OCI-LY7 (cell line): ENCODE results near the gene SLC6A16. TPM values are rescaled to one million over a fixed set of nuclear protein-coding genes. Genes with fewer than 3 reads are reported as not detected.

Source experiments
- BruUV-seq: library from RNA; stranded (reverse); fragments of 400-500 nt; replicated peaks from 2 replicates; lab custom pipeline; 2021; lab: Mats Ljungman, UMichigan
- CTCF ChIA-PET: fragments of 300-600 bp; sonication (Branson Sonifier 250); formaldehyde crosslinking; loops from one replicate; lab custom pipeline; 2022; ENCODE audit warnings: antibody characterized with exemption; ENCODE audit not compliant: unreplicated experiment; lab: Charles Lee
- POLR2A ChIA-PET: fragments of 300-600 bp; sonication (Branson Sonifier 250); formaldehyde crosslinking; loops from one replicate; lab custom pipeline; 2022; ENCODE audit warnings: antibody characterized with exemption; lab: Charles Lee
- DNase-seq: peaks from one replicate; pipeline ENCODE4 v3.0.0-alpha.2; 2015; ENCODE audit warnings: low spot score
- H2AFZ ChIP-seq: fragments of 200-600 bp; sonication (generic), shearing (Covaris generic); 2 replicates; pipeline ENCODE4 v1.6.1; 2014; ENCODE audit warnings: mild to moderate bottlenecking, antibody characterized with exemption, low read length, moderate library complexity
- H3K27ac ChIP-seq: fragments of 200-600 bp; sonication (generic); 2 replicates; pipeline ENCODE4 v1.5.1; 2014; ENCODE audit warnings: mixed run types, low read depth, mild to moderate bottlenecking, moderate library complexity, low read length, inconsistent platforms; ENCODE audit not compliant: poor library complexity, severe bottlenecking
- H3K36me3 ChIP-seq: fragments of 200-600 bp; sonication (generic); 2 replicates; pipeline ENCODE4 v1.6.1; 2014; ENCODE audit warnings: mild to moderate bottlenecking, antibody characterized with exemption, low read length, moderate library complexity, mixed read lengths; ENCODE audit not compliant: insufficient read depth
- H3K4me1 ChIP-seq: fragments of 200-600 bp; sonication (generic); 2 replicates; pipeline ENCODE4 v1.5.1; 2014; ENCODE audit warnings: mild to moderate bottlenecking, low read length; ENCODE audit not compliant: insufficient read depth, poor library complexity, severe bottlenecking
- H3K4me2 ChIP-seq: fragments of 200-600 bp; sonication (generic); 2 replicates; pipeline ENCODE4 v1.6.1; 2014; ENCODE audit warnings: mild to moderate bottlenecking, low read length
- H3K4me3 ChIP-seq: fragments of 200-600 bp; sonication (generic); 2 replicates; pipeline ENCODE4 v1.5.1; 2014; ENCODE audit warnings: mild to moderate bottlenecking, low read depth, low read length; ENCODE audit not compliant: poor library complexity, severe bottlenecking
- H3K79me2 ChIP-seq: fragments of 200-600 bp; sonication (generic); 2 replicates; pipeline ENCODE4 v1.6.1; 2016; ENCODE audit warnings: low read depth, mild to moderate bottlenecking, low read length, moderate library complexity, mixed read lengths; ENCODE audit not compliant: insufficient read depth
- H3K9me2 ChIP-seq: fragments of 200-600 bp; sonication (generic); 2 replicates; pipeline ENCODE4 v1.6.1; 2016; ENCODE audit warnings: mild to moderate bottlenecking, low read length, mixed read lengths; ENCODE audit not compliant: insufficient read depth
- H3K9me3 ChIP-seq: fragments of 200-600 bp; sonication (generic); 2 replicates; pipeline ENCODE4 v1.6.1; 2014; ENCODE audit warnings: mild to moderate bottlenecking, mixed run types, low read length, mixed read lengths
- H4K20me1 ChIP-seq: fragments of 200-600 bp; sonication (generic); 2 replicates; pipeline ENCODE4 v1.6.1; 2014; ENCODE audit warnings: mild to moderate bottlenecking, antibody characterized with exemption, low read length, moderate library complexity, mixed read lengths; ENCODE audit not compliant: insufficient read depth
- EZH2phosphoT487 ChIP-seq: fragments of 200-600 bp; sonication (generic); IDR thresholded peaks from 2 replicates; pipeline ENCODE4 v1.6.1; 2018; ENCODE audit warnings: low read depth, borderline replicate concordance, mild to moderate bottlenecking, mixed run types, antibody characterized with exemption, low read length, moderate library complexity, mixed read lengths
- intact Hi-C: fragments of 100-400 bp; cut with micrococcal nuclease; formaldehyde crosslinking; loops from one replicate; pipeline ENCODE4 v1.10.0; 2022; ENCODE audit not compliant: unreplicated experiment
- total RNA-seq, 2 experiments: library from RNA; depleted of rRNA in 1 of 2; stranded (reverse); fragments of >200 nt in 1 of 2; shearing (Covaris generic) in 1 of 2; gene quantifications; 2 replicates each; pipeline ENCODE4 v1.2.3, GENCODE V29; 2014 to 2022
- TF ChIP-seq, protein P1 (sequence below): fragments of 200-600 bp; sonication (generic); conservative IDR thresholded peaks from 2 replicates; pipeline ENCODE4 v1.5.1; 2014; ENCODE audit warnings: mild to moderate bottlenecking, antibody characterized with exemption, low read length, moderate library complexity, mixed read lengths

Gene SLC6A16
- total RNA-seq, 2 experiments from 2014 or later, result 2.8 to 15.8 TPM

DNA sequence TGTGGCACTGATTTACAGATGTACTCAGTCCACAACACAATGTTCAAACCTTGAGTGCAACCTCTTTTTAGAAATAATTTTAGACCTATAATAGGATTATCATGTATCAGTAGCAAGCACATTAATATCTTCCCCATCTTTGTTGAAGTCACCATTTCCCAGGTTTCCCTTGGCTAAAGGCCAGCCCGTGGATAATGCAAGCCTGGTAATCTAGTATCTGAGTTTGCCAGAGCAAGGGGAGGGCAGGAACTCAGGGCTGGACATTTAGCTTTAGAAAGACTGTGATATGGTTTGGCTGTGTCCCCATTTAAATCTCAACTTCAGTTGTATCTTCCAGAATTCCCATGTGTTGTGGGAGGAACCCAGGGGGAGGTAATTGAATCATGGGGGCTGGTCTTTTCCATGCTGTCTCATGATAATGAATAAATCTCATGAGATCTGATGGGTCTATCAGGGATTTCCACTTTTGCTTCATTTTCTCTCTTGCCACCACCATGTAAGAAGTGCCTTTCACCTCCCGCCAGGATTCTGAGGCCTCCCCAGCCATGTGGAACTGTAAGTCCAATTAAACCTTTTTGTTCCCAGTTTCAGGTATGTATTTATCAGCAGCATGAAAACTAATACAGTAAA is 37.7 kb downstream of the SLC6A16 start:
- Histone ChIP-seq H3K79me2 (no peaks in the 10 kb centered on the region), H4K20me1 (no peaks in the 10 kb centered on the region), H3K27ac (no peak overlapping the region), H3K4me3 (no peak overlapping the region), H2AFZ (no peak overlapping the region), H3K9me3 (0 out of 2 replicates have a peak, but pooled peaks cover 7% of the 10 kb centered on the region), H3K36me3 (peaks cover 9% of the 10 kb centered on the region; the same call in 1 of the 2 replicates), H3K4me1 (no peaks in the 10 kb centered on the region), H3K9me2 (no peaks in the 10 kb centered on the region), H3K4me2 (no peak overlapping the region)
- TF ChIP-seq EZH2phosphoT487, result no peak
- TF ChIP-seq, protein P1, sequence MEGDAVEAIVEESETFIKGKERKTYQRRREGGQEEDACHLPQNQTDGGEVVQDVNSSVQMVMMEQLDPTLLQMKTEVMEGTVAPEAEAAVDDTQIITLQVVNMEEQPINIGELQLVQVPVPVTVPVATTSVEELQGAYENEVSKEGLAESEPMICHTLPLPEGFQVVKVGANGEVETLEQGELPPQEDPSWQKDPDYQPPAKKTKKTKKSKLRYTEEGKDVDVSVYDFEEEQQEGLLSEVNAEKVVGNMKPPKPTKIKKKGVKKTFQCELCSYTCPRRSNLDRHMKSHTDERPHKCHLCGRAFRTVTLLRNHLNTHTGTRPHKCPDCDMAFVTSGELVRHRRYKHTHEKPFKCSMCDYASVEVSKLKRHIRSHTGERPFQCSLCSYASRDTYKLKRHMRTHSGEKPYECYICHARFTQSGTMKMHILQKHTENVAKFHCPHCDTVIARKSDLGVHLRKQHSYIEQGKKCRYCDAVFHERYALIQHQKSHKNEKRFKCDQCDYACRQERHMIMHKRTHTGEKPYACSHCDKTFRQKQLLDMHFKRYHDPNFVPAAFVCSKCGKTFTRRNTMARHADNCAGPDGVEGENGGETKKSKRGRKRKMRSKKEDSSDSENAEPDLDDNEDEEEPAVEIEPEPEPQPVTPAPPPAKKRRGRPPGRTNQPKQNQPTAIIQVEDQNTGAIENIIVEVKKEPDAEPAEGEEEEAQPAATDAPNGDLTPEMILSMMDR, result no peak
- POLR2A ChIA-PET, result no interaction called here
- CTCF ChIA-PET, result no interaction called here
- intact Hi-C loops, result no loop called here
- no TSS peak for BruUV-seq
- no peak for DNase-seq

DNA sequence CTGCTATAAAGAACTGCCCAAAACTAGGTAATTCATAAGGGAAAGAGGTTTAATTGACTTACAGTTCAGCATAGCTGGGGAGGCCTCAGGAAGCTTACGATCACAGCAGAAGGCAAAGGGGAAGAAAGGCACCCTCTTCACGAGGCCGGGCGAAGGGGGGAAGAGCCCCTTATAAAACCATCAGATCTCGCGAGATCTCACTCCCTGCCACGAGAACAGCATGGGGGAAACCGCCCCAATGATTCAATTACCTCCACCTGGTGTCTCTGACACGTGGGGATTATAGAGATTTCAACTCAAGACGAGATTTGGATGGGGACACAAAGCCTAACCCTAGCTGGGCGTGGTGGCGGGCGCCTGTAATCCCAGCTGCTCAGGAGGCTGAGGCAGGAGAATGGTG is 42.8 kb downstream of the SLC6A16 start:
- POLR2A ChIA-PET, result no interaction called here
- H3K79me2 ChIP-seq, result no peaks in the 10 kb centered on the region
- BruUV-seq, result no TSS peak

DNA sequence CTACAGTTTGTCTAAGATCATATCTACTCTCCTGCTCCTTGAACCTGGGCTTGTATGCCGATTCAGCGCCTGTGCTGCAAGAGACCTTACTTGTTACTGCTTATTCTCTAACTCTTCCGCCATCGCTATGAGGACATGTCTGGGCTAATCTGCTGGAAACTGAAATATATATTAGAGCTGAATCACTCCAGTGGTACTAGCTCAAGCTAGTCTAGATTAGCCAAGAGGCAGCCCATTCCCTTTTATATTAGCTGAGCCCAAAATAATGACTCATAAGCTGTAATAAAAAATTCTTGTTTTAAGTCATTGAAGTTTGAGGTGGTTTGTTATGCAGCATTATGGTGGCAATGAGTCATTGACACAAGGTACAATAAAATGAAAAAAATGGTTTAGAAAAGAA is 52.8 kb downstream of the SLC6A16 start:
- Histone ChIP-seq H3K4me2 (no peak overlapping the region), H4K20me1 (no peaks in the 10 kb centered on the region), H3K9me2 (no peaks in the 10 kb centered on the region), H3K36me3 (no peaks in the 10 kb centered on the region), H3K4me1 (no peaks in the 10 kb centered on the region), H3K4me3 (no peak overlapping the region), H3K9me3 (0 out of 2 replicates have a peak, but pooled peaks cover 1% of the 10 kb centered on the region), H3K27ac (no peak overlapping the region), H2AFZ (no peak overlapping the region), H3K79me2 (no peaks in the 10 kb centered on the region)
- intact Hi-C loops, result no loop called here
- TF ChIP-seq, protein P1, result no peak
- no peak for TF ChIP-seq EZH2phosphoT487
- ChIA-PET POLR2A (no interaction called here), CTCF (no interaction called here)
- DNase-seq, result no peak
- BruUV-seq, result no TSS peak

More for the DNA sequence above, 42.8 kb downstream of the SLC6A16 start:
- Histone ChIP-seq H3K4me1 (no peaks in the 10 kb centered on the region), H3K4me2 (no peak overlapping the region), H3K4me3 (no peak overlapping the region), H3K9me2 (no peaks in the 10 kb centered on the region), H3K27ac (no peak overlapping the region), H3K9me3 (0 out of 2 replicates have a peak, but pooled peaks cover 5% of the 10 kb centered on the region), H3K36me3 (no peaks in the 10 kb centered on the region), H2AFZ (no peak overlapping the region), H4K20me1 (no peaks in the 10 kb centered on the region)
- DNase-seq, result no peak
- CTCF ChIA-PET, result no interaction called here
- intact Hi-C loops, result no loop called here
- TF ChIP-seq, protein P1, result no peak
- no peak for TF ChIP-seq EZH2phosphoT487
